Stimulated activated CD8-positive, alpha-beta memory T cell treated with anti-CD3 and anti-CD28 coated beads, Interleukin-7, amount 100 ng/mL, for 1 hour (primary cell): ENCODE data around the gene PAMR1.
"Not testable (repeated sequence)": the region's sequence is repeated elsewhere in the genome, so short reads cannot be mapped to it uniquely, and the experiment has no call there.

ENCODE experiments used
- DNase-seq, 2 donors: peaks; one replicate each; pipeline ENCODE4 v3.0.0-alpha.2; 2020; ENCODE audit warnings: low read depth in 2 of 2

The PAMR1 gene, protein sequence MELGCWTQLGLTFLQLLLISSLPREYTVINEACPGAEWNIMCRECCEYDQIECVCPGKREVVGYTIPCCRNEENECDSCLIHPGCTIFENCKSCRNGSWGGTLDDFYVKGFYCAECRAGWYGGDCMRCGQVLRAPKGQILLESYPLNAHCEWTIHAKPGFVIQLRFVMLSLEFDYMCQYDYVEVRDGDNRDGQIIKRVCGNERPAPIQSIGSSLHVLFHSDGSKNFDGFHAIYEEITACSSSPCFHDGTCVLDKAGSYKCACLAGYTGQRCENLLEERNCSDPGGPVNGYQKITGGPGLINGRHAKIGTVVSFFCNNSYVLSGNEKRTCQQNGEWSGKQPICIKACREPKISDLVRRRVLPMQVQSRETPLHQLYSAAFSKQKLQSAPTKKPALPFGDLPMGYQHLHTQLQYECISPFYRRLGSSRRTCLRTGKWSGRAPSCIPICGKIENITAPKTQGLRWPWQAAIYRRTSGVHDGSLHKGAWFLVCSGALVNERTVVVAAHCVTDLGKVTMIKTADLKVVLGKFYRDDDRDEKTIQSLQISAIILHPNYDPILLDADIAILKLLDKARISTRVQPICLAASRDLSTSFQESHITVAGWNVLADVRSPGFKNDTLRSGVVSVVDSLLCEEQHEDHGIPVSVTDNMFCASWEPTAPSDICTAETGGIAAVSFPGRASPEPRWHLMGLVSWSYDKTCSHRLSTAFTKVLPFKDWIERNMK

DNA sequence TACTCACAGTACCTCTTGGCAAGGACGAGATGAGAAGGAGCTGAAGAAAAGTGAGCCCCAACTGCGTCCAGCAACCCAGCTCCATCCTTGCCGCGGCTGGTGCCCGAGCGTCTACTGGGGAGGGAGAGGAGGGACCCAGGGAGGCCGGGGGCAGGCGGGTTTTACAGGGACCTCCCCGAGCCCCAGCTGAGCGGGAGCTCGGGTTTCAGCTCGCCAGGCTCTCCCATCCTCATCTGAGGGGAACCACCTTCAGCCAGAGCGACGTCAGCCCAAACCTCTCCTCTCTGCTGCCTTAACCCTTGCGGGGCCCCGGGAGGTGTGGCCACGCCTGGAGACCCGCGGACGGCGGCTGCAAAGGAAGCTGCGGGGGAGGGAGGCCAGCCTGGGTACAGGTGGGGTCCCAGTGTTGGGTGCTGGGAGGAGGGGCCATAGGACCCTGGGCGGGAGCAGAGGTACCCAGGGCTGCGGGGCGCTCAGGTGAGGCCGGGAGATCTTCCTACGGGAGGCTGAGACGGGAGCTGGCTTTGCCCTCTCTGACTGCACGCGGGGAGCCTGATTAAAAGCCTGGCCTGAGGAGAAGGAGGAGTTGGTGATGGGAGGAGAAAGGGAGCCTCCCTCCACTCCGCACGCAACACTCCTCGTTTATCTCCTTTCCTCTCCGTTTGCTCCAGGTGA is at the start of gene PAMR1:
PAMR1 (minus strand) TSS at position 116 of the 675 bp plus-strand sequence; CDS start at position 85, 31 bp downstream.
- DNase-seq, result no peak

DNA sequence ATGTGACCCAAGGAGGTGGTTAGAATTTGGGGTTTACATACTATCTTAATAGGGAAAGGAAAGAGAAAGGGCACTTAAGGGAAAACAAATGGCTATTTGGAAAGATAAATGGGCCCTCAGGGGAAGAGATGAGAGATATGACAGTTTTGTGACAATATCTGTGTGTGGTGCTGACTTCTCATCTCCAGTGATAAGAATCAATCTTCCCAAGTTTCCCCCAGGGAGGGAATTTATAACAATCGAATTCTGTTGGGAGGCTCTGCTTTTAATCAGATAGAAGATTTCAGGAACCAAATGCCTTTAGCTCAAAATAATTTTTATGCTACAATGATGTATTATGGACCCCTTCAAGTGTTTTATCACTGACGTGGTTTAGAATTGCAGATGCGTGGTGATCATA is 46.3 kb upstream of the PAMR1 start:
- DNase-seq, result no peak

DNA sequence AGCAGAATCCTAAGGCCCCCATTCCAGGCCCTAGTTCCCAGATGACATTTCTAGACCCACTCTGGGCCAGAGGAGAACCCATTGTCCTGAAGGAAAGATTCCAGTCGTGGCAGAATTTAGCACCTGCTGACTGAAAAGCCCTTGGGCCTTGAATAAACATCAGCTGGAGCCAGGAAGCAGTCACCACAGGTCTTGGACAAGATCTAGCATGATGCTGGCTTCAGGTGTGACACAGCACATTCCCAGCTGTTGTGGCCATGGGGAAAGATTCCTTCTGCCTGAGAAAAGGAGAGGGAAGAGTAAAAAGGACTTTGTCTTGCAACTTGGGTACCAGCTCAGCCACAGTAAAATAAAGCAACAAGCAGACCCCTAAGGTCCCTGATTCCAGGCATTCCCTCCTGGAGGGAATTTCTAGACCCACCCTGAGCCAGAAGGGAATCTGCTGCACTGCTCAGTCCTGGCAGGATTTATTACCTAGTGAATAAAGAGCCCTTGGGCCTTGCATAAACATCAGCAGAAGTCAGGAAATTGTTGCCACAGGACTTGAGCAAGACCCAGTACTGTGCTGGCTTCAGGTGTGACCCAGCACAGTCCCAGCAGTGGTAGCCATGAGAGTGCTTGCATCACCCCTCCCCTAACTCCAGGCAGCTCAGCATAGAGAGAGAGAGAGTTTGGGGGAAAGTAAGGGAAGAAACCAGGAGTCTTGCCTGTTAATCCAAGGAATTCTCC is 42.5 kb upstream of the PAMR1 start:
- no peak for DNase-seq

DNA sequence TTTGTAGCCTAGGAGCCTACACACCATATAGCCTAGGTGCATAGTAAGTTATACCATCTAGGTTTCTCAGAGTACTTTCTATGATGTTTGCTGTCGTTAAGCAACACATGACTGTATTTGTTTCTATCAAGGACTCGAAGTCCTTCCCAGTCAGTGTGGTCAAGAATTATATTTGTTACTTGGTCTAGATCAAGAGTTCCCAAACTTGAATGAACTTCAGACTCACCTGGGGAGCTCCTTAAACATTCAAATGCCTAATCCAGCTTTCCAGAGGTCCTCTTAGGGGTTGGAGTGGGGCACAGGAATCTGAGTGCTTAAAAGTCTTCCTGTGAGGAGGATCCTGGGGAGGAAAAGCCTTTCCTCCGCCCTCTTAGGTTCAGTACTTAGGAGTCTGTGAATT is 41.5 kb upstream of the PAMR1 start:
- DNase-seq, result no peak

DNA sequence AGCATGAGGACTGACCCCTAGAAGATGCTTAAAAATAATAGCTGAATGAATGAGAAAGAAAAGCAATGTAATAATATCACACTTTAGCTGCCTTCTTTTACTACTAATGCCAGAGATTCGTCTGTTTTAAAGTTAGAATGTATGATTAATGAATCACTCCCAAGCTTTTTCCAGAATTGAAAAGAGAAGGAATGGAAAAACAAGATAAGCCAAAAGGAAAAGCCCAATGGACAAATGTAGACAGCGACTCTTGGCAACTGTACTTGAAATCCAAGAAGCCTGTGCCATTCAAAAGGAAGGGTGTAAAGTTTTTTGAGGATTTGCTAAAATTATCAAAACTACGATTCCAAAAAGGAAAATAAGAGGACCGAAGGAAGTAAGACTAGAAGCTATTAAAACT is 40.8 kb upstream of the PAMR1 start:
- DNase-seq, result no peak

DNA sequence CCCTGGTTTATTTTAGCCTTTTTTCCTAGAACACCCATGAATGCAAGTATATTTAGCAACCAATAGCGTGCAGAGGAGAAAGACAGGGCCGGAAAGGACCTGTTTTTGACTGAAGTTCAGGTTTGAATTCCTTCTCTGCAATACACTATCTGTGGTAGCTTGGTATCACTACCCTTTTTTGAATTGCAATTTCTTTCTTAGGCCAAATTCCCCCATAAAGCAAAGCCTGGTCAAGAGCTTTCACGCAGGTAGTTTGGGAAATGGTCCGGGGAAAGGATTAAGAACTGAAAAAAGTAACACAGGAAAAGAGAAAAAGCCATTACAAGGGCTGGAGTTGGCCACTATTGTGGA is 38.8 kb upstream of the PAMR1 start:
- no peak for DNase-seq

DNA sequence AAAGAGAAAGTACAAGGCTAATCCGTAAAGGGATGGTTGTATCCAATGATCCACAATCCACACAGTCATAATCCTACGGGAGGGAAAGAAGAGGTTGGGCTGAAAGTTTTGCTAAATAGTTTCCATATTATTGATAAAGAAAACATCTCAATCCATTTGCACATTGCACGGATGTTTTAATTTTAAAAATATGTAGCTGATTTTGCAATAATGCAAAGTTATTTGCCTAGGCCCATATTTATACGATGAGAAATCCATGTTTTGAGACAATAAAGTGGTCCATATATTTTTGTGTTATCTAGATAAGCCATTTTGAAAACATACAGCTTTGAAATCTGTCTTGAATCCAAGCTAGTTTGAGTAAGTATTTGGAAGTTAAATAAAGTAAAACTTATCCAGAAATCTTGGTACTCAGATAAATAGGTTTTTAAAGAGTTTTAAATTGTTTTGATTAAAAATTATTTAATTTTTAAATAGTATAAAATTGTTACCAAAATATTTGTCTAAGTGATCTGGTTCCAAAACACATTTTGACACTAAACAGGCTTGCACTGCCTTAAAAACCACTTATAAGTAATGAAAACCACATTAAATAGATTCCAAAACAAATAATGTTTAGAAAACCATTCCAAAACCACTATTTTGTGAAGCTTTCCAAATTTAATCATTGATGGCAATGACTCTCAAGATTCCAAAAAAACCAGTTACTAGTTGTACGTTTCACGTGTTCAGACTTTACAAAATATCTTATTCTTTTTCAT is 38.2 kb upstream of the PAMR1 start:
- DNase-seq, result no peak

DNA sequence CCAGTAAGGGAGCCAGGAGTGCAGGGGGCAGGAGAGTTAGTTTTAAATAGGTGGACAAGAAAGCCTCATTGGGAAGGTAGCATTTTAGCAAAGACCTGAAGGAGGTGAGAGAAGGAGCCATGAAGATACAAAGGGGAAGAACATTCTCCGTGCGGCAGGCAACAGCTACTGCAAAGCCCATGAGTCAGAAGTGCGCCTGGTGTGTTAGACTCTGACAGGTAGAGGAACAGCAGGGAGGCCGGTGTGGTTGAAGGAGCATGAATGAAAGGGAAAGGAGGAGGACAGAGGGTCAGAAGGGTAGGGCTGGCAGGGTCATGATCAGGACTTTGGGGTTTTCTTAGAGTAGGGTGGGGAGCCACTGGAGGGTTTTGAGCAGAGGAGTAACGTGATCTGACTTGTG is 34.5 kb upstream of the PAMR1 start:
- no peak for DNase-seq

DNA sequence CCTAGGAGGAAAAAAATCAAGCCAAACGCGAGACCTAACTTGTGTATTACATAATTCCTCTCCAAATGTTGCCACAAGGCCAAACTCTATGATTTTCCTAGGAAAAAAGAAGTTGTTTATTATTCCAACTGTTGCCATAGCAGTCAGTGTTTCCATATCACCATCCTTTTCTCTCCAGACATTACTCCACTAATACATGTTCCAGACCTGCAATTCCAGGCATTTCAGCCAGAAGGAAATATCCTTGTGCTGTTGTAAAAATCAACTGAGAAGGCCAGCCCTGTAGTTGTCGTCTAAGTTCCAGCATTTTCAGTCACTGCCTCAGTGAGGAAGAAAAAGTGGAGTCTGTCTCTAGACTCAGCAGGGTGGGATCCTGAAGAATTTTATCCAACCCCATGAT is 33.1 kb upstream of the PAMR1 start:
- DNase-seq, result no peak

DNA sequence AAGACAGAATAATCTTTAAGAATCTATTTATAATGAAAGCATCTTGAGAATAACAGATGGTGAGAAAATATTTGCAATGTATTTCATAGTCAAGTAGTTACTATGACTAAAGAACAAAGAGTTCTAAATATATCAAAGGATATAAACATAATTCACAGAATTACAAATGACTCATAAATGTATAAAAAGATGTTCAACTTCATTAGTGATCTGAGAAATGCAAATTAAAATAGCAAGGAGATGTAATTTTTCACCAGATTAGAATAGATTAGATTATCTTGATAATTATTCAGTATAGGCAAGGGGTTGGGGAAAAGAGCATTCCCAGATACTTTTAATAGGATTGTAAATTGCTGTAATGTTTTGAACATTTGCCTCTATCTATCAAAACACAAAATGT is 30.1 kb upstream of the PAMR1 start:
- DNase-seq, result no peak

DNA sequence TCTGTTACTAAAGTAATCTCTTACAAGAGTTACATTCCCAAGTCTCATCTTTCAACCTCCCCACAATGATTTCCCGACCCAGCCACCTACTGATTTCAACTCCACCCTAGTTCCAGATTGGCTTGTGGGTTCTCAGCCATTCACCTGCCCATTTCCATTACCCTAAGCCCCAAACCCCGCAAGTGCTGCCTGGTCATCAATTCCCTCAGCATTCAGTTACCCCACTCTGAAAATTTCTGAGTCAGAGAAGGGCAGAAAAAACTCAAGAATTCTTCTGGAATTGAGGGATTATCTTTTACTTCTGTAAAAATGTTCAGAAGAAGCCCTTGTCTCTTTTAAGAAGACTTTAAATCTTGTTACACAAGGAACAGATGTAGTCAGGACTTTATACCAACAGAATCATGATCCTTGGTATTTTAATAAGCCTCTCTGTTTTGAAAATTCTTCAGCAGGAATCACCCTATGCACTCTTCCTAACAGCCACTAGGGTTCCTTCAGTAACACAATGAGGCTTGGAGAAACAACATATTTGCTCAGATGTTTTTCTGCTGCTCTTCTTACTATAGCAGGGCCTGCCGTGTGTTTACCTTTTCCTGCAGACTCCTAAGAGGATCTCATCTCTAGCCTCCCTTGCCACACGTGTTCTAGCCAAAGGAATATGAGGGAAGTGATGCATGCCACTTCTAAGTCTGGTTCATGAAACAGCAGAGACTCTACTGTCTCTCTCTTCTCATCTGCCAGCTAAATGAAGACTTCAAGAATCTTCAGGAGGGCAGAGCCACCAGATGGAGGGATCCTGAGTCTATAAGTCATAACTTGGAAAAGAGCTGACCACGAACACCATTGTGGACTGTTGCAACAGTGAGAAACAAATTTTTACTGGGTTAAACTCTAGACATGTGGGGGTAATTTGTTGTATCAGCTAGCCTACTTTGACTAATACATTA is 29.3 kb upstream of the PAMR1 start:
- no peak for DNase-seq

DNA sequence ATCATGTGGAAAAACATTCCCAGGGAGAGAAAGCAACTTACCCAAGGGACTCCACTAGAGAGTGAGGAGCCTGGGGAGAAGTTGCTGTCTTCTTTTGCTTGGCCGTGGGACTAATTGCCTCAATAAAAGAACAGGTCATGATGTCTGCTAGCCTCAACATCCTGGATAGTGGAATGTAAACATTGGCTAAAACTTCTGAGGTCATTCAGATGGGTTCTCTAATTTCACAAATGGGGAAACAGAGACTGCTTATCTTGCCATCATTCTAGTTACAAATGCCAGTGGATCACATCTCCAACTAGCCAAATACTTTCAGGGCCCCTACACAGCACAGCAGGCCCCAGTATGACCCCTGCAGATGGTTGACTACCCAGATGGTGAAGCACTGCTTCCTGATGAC is 28.4 kb upstream of the PAMR1 start:
- DNase-seq, result no peak

DNA sequence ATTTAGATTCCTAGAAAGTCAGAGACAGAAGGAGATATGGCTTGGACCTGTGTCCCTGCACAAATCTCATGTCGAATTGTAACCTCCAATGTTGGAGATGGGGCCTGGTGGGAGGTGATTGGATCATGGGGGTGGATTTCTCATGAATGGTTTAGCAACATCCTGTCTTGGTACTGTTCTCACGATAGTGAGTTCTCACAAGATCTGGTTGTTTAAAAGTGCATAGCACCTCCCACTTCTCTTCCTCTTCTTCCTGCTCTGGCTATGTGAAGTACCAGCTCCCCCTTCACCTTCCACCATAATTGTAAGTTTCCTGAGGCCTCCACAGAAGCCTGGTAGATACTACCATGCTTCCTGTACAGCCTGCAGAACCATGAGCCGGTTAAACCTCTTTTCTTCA is 27.6 kb upstream of the PAMR1 start:
- no peak for DNase-seq

DNA sequence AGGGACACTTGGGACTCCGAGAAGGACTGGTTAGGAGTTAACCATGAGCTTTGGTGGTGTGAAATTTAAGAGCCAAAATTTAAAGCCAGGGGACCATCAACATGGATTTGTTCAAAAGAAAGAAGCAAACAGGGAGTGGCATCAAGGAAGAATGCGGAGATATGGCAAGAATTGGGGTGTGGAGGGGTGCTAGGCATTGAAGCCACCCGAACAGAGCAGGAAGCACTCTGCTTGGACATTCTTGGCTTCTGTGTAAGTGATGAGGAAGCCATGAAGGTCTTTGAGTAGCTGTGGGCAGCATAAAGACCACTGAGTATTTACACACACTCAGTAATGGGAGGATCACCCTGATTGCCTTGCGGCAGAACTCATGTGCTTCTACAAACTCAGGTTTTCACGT is 27.2 kb upstream of the PAMR1 start:
- no peak for DNase-seq

DNA sequence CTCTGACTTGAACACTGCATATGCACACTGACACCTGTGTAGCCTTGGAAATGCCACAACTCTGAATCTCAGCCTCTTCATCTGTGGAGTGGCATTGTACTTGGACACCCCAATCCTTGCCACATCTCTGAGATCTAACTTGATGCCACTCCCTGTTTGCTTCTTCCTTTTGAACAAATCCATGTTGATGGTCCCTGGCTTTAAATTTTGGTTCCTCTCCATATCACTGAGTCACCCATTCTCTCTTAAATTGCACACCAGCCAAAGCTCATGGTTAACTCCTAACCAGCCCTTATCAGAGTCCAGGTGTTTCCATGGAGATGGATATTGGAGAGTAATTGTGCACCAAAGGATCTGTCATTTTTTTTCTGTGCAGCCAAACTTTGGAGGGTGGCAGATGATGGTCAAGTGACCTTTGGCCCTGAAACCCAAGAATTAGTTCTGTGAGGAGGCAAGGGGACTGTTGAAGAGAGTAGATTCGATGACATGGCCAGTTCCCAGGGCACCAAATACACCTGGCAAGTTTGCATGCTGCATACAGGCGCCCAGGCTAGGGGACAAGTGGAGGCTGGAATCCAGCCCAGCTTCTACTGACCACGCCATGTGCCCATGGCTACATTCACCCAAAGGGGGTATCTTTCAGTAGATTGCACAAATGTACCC is 25.1 kb upstream of the PAMR1 start:
- no peak for DNase-seq

DNA sequence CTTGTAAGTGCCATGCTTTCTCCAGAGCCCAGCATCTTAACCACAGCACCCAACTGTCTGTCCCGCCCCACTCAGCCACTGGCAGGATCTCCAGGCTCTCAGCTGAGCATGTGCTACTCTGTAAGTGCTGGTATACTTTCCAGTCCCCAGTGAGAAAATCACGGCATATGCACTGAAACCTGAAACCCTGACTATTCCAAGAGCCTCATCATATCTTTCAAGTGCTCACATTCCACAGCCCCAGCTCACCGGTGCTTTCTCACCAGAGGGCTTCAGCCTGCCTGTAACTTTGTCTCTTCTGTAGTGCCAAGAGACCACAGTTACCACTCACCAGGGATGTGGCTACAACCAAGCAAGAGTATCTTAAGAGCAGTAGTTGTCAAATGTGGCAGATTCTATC is 24.4 kb upstream of the PAMR1 start:
- no peak for DNase-seq

DNA sequence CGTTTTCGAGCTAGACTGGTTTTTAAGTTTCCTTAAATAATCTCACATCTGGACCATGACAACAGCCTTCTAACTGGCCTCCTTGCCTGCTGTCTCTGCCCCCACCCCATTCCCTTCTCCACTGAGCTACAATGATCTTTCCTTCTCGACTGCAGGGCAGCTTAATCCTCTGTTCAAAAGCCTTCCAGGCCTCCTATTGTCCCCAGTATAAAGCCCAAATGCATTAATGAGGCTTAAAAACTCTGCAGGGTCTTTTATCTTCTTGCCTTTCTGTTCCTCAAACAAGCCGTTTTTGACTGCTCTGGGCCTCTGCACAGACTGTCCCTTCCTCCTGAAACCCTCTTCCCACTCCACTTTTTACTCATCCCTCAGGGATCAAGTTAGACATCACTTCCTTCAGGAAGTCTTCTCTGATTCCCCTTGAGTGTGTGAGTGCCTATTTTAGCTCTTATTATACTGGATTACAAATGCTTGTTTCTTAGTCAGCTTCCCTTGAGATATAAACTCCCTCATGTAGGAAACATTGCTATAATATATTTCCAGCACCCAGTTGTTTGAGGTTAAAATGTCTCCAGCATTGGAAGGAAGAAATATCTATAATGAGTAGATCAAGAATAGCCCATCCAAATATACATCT is 23.6 kb upstream of the PAMR1 start:
- no peak for DNase-seq

DNA sequence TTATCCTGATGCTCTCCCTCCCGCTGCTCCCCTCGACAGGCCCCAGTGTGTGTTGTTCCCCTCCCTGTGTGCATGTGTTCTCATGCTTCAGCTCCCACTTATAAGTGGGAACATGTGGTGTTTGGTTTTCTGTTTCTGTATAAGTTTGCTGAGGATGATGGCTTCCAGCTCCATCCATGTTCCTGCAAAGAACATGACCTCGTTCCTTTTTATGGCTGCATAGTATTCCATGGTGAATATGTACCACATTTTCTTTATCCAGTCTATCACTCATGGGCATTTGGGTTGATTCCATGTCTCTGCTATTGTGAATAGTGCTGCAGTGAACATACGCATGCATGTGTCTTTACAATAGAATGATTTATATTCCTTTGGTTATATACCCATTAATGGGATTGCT is 22.6 kb upstream of the PAMR1 start:
- DNase-seq, result not testable (repeated sequence)

DNA sequence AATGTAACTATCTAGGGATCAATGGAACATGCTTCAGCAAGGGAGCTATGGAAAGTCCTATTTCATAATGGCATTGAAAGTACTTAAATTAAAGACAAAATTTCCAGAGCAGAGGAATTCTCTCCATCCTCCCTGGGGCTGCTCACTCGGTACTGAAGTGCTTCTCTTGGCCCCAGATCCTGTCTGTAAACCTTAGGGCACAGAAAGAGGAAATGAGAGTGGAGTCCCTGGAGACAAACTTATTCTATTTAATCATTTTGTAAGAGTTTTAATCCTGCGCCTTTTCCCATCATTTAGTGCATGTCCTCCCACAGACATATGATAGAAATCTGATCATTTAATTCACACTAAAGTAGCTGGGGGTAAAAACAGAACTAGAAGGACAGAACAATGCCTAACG is 20.9 kb upstream of the PAMR1 start:
- no peak for DNase-seq
